WERI-Rb-1 (cell line): Measurements from ENCODE around the gene NR1H3.

Experiments used
- DNase-seq: peaks from one replicate; pipeline ENCODE4 v3.0.0-alpha.2; 2020
- H3K27ac ChIP-seq: fragments of 250-450 bp; sonication (Bioruptor Pico); 2 replicates; pipeline ENCODE4 v1.5.1; 2020; ENCODE audit warnings: mild to moderate bottlenecking, moderate library complexity
- H3K27me3 ChIP-seq: fragments of 250-450 bp; sonication (Bioruptor Pico); 2 replicates; pipeline ENCODE4 v1.5.1; 2021; ENCODE audit warnings: mild to moderate bottlenecking, low read depth, moderate library complexity; ENCODE audit not compliant: insufficient read depth, severe bottlenecking
- H3K36me3 ChIP-seq: fragments of 250-450 bp; sonication (Bioruptor Pico); 2 replicates; pipeline ENCODE4 v1.5.1; 2020; ENCODE audit warnings: mild to moderate bottlenecking, moderate library complexity
- H3K4me3 ChIP-seq: 2 replicates; pipeline ENCODE4 v1.5.1; 2011; ENCODE audit warnings: low read depth, mild to moderate bottlenecking, control low read depth, low read length
- H3K9me3 ChIP-seq: fragments of 250-450 bp; sonication (Bioruptor Pico); 2 replicates; pipeline ENCODE4 v1.5.1; 2021; ENCODE audit warnings: mild to moderate bottlenecking, moderate library complexity; ENCODE audit not compliant: severe bottlenecking
- CTCF ChIP-seq: IDR thresholded peaks from 2 replicates; pipeline ENCODE4 v1.5.1; 2011; ENCODE audit warnings: low read depth, mild to moderate bottlenecking, control low read depth, inconsistent platforms, low read length

Gene NR1H3

GRCh38 chr11:47245611-47246357 is 12.0 kb upstream of the NR1H3 start:
- H3K27ac ChIP-seq: no peak overlapping the region
- peaks cover 58% of the 10 kb centered on the region for H3K36me3 ChIP-seq
- DNase-seq: no peak
- TF ChIP-seq CTCF: no peak
- no peaks in the 10 kb centered on the region for H3K9me3 ChIP-seq
- no peaks in the 10 kb centered on the region for H3K27me3 ChIP-seq
- no peak overlapping the region for H3K4me3 ChIP-seq

GRCh38 chr11:47247502-47247901 is 10.3 kb upstream of the NR1H3 start:
- Histone ChIP-seq H3K4me3 (no peak overlapping the region), H3K36me3 (peaks cover 40% of the 10 kb centered on the region), H3K9me3 (no peaks in the 10 kb centered on the region), H3K27ac (no peak overlapping the region; the same call in 1 of the 2 replicates), H3K27me3 (no peaks in the 10 kb centered on the region)
- no peak for TF ChIP-seq CTCF
- DNase-seq: no peak

- Histone ChIP-seq H3K27ac (peak overlapping the region; percentile 95), H3K4me3 (peak overlapping the region; percentile 88), H3K27me3 (no peaks in the 10 kb centered on the region), H3K9me3 (no peaks in the 10 kb centered on the region), H3K36me3 (peaks cover 34% of the 10 kb centered on the region)
- TF ChIP-seq CTCF: no peak
- DNase-seq: no peak
Observed at GRCh38 chr11:47248304-47248663, 9.5 kb upstream of the NR1H3 start.

GRCh38 chr11:47248664-47249377 is 9.0 kb upstream of the NR1H3 start, which contains the start of gene ACP2:
Gene ACP2, minus strand, starts transcription at chr11:47248814. Its CDS starts 25 bp downstream, at chr11:47248789.
- Histone ChIP-seq H3K36me3 (peaks cover 29% of the 10 kb centered on the region), H3K4me3 (peak within 1 kb of the TSS; percentile 88), H3K9me3 (no peaks in the 10 kb centered on the region), H3K27ac (peak within 1 kb of the TSS; percentile 95), H3K27me3 (no peaks in the 10 kb centered on the region)
- DNase-seq: peak; percentile 90
- TF ChIP-seq CTCF: peak; percentile 64

GRCh38 chr11:47249378-47249715 is 8.4 kb upstream of the NR1H3 start:
- H3K27me3 ChIP-seq: no peaks in the 10 kb centered on the region
- no peaks in the 10 kb centered on the region for H3K9me3 ChIP-seq
- no peak for DNase-seq
- H3K36me3 ChIP-seq: peaks cover 24% of the 10 kb centered on the region
- peak overlapping the region; percentile 95 for H3K27ac ChIP-seq
- no peak for TF ChIP-seq CTCF
- H3K4me3 ChIP-seq: peak overlapping the region; percentile 88
